Measurements from ENCODE around the gene LENEP.

- no peak for TF ChIP-seq MAFK (IDR thresholded peaks at IDR 0.05; ENCODE audit: partially characterized antibody)
- no peak for TF ChIP-seq CTCF (IDR thresholded peaks at IDR 0.05)
- no peak for TF ChIP-seq CBX8 (IDR thresholded peaks at IDR 0.05)
- TF ChIP-seq, protein P1, sequence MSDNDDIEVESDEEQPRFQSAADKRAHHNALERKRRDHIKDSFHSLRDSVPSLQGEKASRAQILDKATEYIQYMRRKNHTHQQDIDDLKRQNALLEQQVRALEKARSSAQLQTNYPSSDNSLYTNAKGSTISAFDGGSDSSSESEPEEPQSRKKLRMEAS (IDR thresholded peaks at IDR 0.05), result no peak
- TF ChIP-seq POLR2A (IDR thresholded peaks at IDR 0.05; ENCODE audit: low read length), result no peak; the same call in 1 of the 2 replicates
- no peak for TF ChIP-seq ZFP36 (IDR thresholded peaks at IDR 0.05; ENCODE audit: borderline replicate concordance, partially characterized antibody)
- TF ChIP-seq JUNB (IDR thresholded peaks at IDR 0.05), result no peak
- no peak for TF ChIP-seq KDM1A (IDR thresholded peaks at IDR 0.05; ENCODE audit: low read depth)
- TF ChIP-seq, protein P2, sequence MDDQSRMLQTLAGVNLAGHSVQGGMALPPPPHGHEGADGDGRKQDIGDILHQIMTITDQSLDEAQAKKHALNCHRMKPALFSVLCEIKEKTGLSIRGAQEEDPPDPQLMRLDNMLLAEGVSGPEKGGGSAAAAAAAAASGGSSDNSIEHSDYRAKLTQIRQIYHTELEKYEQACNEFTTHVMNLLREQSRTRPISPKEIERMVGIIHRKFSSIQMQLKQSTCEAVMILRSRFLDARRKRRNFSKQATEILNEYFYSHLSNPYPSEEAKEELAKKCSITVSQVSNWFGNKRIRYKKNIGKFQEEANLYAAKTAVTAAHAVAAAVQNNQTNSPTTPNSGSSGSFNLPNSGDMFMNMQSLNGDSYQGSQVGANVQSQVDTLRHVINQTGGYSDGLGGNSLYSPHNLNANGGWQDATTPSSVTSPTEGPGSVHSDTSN (IDR thresholded peaks at IDR 0.05), result no peak
- TF ChIP-seq RFX5 (IDR thresholded peaks at IDR 0.05), result no peak
- TF ChIP-seq REST (IDR thresholded peaks at IDR 0.05), result no peak
- no peak for TF ChIP-seq HOXA7 (CRISPR knock-in tag; IDR thresholded peaks at IDR 0.05)
- TF ChIP-seq CHD2 (IDR thresholded peaks at IDR 0.05; ENCODE audit: low read length, partially characterized antibody), result no peak
These were observed 24.1 kb upstream of the LENEP start for GRCh38 chr1:154969246-154969645.

Measured in A549 (cell line).